ENCODE data around the gene ASB15. TPM values are rescaled to one million over a fixed set of nuclear protein-coding genes. Genes with fewer than 3 reads are reported as not detected.
A peak's percentile ranks its signal among the peaks of the same experiment; 100 is the strongest.

The ASB15 gene
- polyA plus RNA-seq, 1 donor from 2014 or later: not detected

DNA sequence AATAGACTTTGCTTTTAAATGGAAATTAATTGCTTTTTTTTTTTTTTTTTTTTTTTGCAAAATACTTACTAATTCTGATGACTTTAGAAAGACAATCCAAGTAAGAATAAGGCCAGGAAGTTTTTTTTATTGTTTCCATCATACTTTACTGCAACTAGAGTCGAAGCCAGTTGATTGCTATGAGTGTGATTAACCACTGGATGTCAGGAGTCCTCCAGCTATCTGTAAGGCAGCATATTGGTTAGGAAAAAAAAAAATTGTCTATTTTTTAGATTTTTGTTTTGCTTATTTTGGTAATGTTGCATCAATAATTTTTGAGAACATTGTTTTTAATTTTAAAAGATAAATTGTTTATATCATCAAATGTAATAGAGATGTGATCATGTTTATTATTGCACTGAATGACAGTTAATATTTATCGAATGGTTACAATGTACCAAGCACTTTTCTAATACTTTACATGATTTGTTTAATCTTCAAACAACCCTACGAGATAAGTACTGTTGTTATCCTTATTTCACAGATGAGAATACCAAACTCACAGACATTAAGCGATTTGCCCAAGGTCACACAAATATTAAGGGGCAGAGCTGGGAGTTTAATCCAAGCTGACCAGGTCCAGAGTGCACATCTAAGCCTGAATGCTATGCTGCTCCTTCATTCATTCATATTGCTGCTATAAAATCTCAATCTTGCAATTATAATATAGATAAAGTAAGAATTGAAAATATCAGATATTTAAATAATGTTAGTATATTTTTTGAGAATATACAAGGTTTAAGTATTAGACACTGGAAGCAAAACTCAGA, 34.1 kb downstream of the ASB15 start:
- no peaks in the 10 kb centered on the region for H3K79me2 ChIP-seq (replicated peaks; ENCODE audit: insufficient read depth, low read length)
- no peaks in the 10 kb centered on the region for H3K27me3 ChIP-seq (ENCODE audit: insufficient read depth, low read depth, low read length)
- H2AFZ ChIP-seq (ENCODE audit: low read depth, low read length): no peak overlapping the region
- no peak overlapping the region for H3K4me2 ChIP-seq (ENCODE audit: low read length)
- TF ChIP-seq TAF1 (IDR thresholded peaks at IDR 0.05; ENCODE audit: low read depth) (no peak), SMC3 (conservative IDR thresholded peaks at IDR 0.05; ENCODE audit: poor library complexity) (peak; percentile 74), RAD21 (conservative IDR thresholded peaks at IDR 0.05) (peak; percentile 77), EZH2 (IDR thresholded peaks at IDR 0.05; ENCODE audit: borderline replicate concordance, insufficient read depth, low read length, poor library complexity, severe bottlenecking) (no peak), POLR2AphosphoS5 (IDR thresholded peaks at IDR 0.05) (no peak), CTCF (IDR thresholded peaks at IDR 0.05; ENCODE audit: poor library complexity, severe bottlenecking) (peak; percentile 71), MXI1 (conservative IDR thresholded peaks at IDR 0.05; ENCODE audit: poor library complexity, severe bottlenecking) (no peak), EP300 (conservative IDR thresholded peaks at IDR 0.05; ENCODE audit: poor library complexity, severe bottlenecking) (no peak)
- TF ChIP-seq, protein P1, sequence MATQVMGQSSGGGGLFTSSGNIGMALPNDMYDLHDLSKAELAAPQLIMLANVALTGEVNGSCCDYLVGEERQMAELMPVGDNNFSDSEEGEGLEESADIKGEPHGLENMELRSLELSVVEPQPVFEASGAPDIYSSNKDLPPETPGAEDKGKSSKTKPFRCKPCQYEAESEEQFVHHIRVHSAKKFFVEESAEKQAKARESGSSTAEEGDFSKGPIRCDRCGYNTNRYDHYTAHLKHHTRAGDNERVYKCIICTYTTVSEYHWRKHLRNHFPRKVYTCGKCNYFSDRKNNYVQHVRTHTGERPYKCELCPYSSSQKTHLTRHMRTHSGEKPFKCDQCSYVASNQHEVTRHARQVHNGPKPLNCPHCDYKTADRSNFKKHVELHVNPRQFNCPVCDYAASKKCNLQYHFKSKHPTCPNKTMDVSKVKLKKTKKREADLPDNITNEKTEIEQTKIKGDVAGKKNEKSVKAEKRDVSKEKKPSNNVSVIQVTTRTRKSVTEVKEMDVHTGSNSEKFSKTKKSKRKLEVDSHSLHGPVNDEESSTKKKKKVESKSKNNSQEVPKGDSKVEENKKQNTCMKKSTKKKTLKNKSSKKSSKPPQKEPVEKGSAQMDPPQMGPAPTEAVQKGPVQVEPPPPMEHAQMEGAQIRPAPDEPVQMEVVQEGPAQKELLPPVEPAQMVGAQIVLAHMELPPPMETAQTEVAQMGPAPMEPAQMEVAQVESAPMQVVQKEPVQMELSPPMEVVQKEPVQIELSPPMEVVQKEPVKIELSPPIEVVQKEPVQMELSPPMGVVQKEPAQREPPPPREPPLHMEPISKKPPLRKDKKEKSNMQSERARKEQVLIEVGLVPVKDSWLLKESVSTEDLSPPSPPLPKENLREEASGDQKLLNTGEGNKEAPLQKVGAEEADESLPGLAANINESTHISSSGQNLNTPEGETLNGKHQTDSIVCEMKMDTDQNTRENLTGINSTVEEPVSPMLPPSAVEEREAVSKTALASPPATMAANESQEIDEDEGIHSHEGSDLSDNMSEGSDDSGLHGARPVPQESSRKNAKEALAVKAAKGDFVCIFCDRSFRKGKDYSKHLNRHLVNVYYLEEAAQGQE (IDR thresholded peaks at IDR 0.05; ENCODE audit: borderline replicate concordance): no peak
- H3K9ac ChIP-seq (ENCODE audit: low read length): no peak overlapping the region
- no peaks in the 10 kb centered on the region for H3F3A ChIP-seq (ENCODE audit: insufficient read depth, low read length, poor library complexity, severe bottlenecking)
- no peak overlapping the region for H3K27ac ChIP-seq (ENCODE audit: low read length)
- H3K9me2 ChIP-seq (ENCODE audit: insufficient read depth, low read length): no peaks in the 10 kb centered on the region
- H3K4me3 ChIP-seq (ENCODE audit: low read length): no peak overlapping the region
- no peaks in the 10 kb centered on the region for H3K9me3 ChIP-seq (ENCODE audit: low read length)
- no peaks in the 10 kb centered on the region for H4K20me1 ChIP-seq (ENCODE audit: insufficient read depth)
- no peaks in the 10 kb centered on the region for H3K36me3 ChIP-seq (ENCODE audit: insufficient read depth, low read length)

DNA sequence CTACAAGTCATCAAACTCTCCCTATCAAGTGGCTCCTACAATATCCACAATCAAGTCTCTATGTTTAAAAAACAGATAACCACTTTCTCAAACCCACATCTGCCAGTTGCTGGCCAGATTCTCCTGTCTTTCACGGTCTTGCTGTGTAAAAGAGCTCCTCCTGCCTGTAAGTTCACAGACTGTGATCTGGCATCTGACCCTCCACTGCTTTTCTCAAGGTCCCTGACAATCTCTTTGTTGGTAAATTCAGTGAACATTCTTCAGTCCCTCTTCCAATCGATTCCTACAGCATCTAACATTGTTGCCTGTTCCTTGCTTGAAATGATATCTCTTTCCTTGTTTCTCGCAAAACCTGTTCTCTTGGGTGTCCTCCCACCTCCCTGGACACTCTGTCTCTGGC, 35.6 kb downstream of the ASB15 start:
- Histone ChIP-seq H3K27ac (ENCODE audit: low read length) (no peak overlapping the region), H3K4me2 (ENCODE audit: low read length) (no peak overlapping the region), H3K9me3 (ENCODE audit: low read length) (no peaks in the 10 kb centered on the region), H3K79me2 (replicated peaks; ENCODE audit: insufficient read depth, low read length) (no peaks in the 10 kb centered on the region), H3K36me3 (ENCODE audit: insufficient read depth, low read length) (no peaks in the 10 kb centered on the region), H3K4me3 (ENCODE audit: low read length) (no peak overlapping the region), H3K27me3 (ENCODE audit: insufficient read depth, low read depth, low read length) (no peaks in the 10 kb centered on the region), H2AFZ (ENCODE audit: low read depth, low read length) (no peak overlapping the region), H3K9me2 (ENCODE audit: insufficient read depth, low read length) (no peaks in the 10 kb centered on the region), H3K9ac (ENCODE audit: low read length) (no peak overlapping the region), H3F3A (ENCODE audit: insufficient read depth, low read length, poor library complexity, severe bottlenecking) (no peaks in the 10 kb centered on the region), H4K20me1 (ENCODE audit: insufficient read depth) (no peaks in the 10 kb centered on the region)
- TF ChIP-seq, protein P1 (IDR thresholded peaks at IDR 0.05; ENCODE audit: borderline replicate concordance): no peak
- TF ChIP-seq TAF1 (IDR thresholded peaks at IDR 0.05; ENCODE audit: low read depth) (no peak), EP300 (conservative IDR thresholded peaks at IDR 0.05; ENCODE audit: poor library complexity, severe bottlenecking) (no peak), SMC3 (conservative IDR thresholded peaks at IDR 0.05; ENCODE audit: poor library complexity) (no peak), CTCF (IDR thresholded peaks at IDR 0.05; ENCODE audit: poor library complexity, severe bottlenecking) (no peak), RAD21 (conservative IDR thresholded peaks at IDR 0.05) (no peak)

Data from neural cell (in vitro differentiated cells).